Left kidney (tissue), 2 donors: ENCODE data around the gene SFMBT2. TPM values are rescaled to one million over a fixed set of nuclear protein-coding genes. Genes with fewer than 3 reads are reported as not detected.
A peak's percentile ranks its signal among the peaks of the same experiment; 100 is the strongest.

Source experiments
- DNase-seq: peaks from one replicate; pipeline ENCODE4 v3.0.0-alpha.2; 2013
- polyA plus RNA-seq: library from polyadenylated mRNA; unstranded; fragments of 120-200 nt; gene quantifications from one replicate; pipeline ENCODE4 v1.2.1, GENCODE V29; 2013; ENCODE audit not compliant: insufficient read length

SFMBT2 gene
- polyA plus RNA-seq, 1 donor, result 9.3 TPM

DNA sequence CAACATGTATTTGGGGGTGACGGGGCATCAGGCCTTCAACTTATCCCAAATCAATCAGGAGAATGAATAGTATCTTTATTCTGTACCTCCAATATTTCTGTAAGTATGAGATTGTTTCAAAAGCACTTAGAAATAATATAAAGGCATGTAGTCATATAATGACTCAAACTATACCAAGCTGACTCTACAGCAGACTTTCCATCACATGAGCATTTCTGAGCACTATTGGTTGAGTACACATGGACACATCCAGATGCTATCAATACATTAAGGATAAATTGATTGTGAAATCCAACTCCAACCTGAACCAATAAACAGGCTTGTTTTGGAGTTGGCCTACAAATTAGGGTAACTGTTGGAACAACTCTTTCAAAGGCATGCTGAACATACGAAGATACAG is 229.4 kb downstream of the SFMBT2 start:
- no peak for DNase-seq

DNA sequence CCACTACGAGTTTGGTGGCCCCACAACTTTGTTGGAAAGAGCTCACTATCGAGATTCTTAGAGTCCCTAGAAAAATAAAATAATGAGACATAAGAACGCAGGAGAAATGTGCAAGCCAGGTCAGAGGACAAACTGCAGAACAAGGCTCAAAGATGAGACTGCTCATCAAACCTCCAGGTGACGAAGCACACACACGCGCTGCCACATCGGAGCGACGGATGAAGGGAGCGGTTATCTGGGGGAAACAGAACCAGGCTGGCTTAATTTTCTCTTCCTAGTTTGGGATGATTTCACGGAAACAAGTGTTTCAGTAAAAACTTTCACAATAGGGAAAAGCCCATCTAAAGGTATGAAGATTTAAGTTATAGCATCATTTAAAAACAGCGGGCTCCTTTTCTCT is 231.3 kb downstream of the SFMBT2 start:
- DNase-seq, result no peak

DNA sequence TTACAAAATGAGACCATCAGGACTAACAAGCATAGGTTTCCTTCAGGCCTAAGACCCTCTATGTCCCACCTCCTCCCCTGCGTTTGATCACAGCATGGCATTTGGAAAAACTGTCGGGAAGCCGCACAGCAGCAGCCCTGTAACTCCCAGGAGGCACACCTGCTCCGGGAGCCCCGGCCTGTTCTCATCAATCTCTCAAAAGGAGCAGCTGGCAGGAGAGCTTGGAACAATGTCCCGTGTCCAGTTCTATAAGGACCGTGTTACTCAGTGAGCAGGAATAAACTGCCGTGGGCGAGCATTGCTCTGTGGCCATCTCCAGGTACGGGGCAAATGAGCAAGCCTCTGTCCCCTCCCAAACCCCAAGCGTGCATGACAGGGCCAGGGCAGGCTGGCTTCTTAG is 236.9 kb downstream of the SFMBT2 start:
- no peak for DNase-seq

DNA sequence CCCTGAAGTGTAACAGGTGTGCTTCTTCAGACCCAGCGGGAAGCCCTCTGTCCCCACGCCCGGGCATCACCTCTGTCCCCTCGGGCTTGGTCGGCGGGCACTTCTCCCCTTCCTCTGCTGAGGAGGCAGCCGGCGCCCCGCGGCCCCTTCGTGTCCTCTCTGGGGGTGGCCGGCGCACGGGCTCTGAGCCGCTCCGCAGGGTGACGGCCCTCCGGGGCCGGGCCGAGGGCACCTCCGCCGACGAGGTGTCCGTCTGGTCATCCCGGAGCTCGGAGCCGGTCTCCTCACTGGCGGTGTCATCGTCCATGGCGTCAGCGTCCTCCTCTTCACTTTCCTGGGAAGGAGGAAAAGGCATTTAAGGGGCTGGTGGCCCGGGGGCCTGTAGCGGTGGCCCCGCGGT is 239.0 kb downstream of the SFMBT2 start:
- DNase-seq, result no peak

DNA sequence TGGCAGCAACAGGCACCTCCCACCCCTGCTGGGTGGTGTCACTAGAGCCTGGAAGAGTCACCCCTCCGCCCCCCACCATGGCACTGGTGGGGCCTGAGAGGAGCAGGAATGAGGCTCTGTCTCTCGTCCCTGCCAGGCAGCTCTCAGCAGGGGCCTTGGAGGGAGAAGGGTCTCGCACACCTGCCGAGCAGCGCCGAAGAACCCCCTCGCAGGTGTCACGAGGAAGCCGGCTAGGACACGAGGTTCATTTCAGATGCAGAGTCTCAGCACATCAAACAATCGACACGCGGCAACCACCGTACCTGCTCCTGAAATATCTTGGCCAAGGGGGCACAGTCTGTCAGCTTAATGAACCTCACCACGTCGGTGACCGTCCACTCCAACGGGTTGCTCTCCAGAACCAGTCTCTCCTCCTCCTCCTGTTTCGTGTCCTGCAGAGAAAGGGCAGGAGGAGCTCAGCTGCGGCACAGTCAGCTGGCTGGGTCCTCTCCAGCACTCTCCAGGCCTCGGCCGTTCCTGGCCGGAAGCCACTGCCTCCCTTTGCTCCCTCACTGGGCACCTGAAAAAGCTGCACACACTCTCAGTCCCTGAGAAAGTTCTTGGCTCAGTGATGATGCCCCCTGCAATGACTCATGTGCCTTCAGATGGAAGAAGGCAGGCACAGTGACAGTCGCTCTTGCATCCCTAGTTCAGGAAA is 240.1 kb downstream of the SFMBT2 start:
- DNase-seq, result no peak

DNA sequence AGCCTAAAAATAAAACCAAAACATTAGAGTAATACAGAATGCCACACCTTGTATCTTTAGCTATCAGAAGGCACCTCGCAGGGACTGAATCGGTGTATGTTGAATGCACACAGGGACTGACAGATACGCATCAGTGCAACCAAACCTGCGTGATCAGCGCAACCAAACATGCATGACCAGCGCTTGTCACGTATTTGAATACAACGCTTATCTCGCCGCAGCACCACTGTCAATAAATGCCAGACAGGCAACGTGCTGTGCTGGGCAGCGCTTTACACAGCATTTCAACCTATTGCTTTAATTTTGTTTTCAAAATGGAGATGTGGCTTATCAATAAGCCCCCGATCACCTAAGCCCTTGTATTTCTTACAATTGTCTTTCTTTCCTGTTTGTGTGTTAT is 242.4 kb downstream of the SFMBT2 start:
- DNase-seq, result no peak

DNA sequence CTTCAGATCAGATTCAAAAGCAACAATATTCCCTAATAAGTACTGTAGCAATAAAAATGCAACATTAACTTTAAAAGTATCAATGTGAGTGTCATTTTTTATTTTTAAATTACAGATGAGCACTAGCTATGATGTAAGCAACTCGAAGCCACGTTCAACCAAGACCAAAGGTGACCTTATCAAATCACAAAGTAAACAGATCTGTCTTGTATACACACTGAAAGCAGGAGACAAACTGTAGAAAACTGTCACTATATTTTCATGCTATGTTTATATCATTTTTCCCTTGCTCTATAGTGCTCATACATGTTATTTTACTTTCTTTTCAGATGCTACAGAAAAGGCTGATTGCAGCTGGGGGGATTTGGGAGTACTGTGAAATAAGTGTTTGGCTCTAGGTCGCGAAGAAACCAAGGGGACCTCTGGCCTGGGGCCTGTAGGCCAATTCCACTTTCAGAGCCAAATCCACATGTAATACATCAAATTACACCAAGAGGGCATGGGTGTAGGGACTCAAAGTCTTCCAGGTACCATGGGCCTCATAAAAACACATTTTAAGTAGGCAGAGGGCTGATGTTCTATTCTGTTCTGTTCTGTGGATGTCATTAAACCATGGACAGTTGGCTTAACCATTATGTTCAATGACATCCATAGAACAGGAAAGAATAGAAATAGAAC is 245.2 kb downstream of the SFMBT2 start:
- no peak for DNase-seq

DNA sequence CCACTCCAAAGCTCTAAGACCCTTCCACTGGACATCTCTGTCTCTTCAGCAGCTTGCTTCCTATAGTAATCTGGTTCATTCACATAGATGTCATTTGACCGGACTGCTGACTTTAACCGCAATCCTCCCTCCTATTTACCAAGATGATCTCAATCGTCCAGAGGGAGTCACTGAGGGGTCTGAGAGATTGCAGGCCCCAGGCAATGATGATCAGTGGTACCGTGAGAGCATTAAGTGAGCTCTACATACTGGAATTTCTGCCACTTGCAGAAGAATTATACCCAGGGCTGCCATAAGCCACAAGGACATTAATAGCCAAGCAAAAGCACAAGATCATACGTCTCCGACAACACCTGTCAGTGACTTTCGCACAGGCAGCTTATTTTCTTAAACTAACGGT is 245.9 kb downstream of the SFMBT2 start:
- DNase-seq, result no peak

DNA sequence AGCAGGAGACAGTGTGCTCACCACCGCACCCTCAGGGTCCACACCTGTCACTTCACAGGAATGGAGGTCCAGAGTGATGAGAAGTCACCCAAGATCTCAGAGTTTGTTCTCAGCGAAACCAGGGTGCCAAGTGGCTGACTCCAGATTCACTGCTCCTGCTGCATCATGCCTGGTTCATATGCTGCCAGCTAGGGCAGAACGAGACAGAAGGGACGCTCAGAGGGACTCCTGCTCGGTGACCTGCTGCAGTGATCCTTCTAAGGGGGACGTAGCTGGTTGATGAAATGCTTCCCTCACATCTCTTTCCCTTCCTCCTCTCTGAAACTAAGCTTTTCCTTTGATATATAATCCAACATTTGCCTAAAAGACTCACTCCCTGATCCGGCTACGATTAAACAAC is 248.5 kb downstream of the SFMBT2 start:
- no peak for DNase-seq

DNA sequence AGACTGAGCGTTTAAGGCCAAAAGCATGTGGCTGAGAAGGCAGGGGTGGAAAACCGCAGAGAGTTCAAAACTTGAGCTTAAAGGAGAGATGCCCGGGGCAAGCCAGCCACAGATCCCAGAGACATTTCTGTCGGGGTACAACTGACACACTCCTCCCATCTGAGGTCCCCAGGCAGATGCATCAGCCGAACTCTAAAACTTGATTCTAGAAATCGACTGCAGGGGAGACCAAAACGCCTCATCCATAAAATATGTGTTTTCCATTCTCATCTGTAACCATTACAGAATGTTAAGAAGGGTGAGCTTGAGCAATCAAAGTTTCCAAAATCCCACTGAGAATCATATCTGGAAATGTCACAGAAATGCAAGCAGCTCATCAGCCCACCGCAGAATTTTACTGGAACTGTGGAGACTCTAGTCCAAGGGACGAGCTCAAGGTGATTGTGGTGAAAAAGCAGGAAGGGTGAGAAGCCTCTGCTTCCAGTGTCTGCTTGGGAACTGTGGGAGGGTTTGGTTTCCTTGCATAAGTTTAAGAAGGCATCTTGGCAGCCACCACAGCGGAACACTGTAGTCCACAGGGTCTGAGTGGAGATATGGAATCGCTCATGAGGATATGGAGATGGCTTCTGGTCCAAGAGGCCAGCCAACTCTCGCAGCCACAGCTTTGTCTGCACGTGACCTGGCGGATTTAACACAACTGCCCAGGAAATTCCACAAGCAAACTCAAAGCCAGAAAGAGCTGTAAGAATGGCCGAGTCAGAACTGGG is 249.2 kb downstream of the SFMBT2 start:
- DNase-seq, result no peak

DNA sequence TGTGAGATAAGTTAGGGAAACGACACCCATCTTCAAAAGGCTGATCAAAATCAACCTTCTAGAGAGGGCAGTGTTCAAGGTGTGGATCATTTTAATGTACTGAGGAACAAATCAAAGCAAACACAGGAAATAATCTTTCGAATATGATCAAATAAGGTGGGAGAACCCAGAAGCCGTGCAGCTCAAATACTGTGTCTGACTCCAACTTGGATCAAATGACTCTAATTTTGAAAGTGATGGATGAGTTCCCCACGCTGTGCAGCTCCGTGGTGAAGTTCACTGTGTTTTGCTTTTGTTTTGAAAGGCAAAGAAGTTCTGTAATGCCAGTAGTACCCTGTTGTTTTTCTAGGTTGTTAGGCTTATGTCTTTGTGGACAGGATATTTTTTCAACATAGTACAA is 250.9 kb downstream of the SFMBT2 start:
- no peak for DNase-seq

DNA sequence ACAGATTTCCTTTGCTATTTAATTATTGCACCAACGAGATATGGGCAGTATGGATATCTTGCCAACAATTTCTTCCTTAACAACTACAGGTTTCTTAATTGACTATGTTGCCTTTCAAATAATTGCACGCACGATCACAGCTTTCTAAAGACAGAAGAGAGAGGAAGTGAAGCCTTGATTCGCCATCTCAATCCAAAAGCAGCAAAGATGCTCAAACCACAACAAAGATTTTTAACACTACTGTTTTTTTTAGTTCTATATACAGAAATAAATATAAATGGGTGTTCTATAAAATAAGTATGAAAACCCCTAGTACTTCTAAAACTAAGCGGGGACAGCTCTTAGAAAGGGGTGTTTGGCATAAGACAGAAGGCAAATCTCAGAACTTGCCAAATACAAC is 251.3 kb downstream of the SFMBT2 start:
- DNase-seq, result no peak

DNA sequence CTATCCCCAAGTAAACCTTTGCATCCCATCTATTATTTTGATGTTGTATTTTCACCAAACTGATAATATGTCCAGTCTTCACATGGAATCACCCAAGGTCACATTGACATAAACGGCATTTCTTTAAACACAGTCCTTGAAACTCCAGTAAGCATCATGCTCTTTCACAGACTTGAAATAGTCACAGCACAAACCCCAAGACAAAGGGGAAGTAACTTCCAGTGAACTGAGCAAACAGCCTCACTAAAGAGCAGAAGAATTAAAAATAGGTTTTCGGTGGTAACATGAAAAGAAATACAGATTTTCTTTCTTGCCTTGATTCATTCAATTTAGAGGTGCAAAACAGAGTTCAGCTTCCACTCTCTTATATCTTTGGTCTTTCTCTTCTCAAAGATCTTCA is 253.7 kb downstream of the SFMBT2 start:
- no peak for DNase-seq

DNA sequence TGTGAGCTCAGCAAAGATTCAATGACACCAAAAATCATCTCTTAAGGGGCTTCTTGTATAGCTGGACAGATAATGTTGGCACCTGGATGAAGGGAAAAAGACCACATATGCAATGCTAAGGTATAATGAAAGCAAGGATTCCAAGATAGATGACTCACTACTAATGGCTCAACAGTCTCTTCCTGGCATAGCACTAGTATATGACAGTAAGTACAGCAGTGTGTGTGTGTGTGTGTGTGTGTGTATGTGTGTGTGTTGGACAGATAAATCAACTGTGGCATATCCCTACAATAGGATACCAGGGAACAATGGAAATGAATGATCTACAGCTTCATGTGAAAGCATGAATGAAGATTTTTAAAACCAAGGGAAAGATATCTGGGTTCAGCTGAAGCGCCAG is 257.1 kb downstream of the SFMBT2 start:
- DNase-seq, result no peak

DNA sequence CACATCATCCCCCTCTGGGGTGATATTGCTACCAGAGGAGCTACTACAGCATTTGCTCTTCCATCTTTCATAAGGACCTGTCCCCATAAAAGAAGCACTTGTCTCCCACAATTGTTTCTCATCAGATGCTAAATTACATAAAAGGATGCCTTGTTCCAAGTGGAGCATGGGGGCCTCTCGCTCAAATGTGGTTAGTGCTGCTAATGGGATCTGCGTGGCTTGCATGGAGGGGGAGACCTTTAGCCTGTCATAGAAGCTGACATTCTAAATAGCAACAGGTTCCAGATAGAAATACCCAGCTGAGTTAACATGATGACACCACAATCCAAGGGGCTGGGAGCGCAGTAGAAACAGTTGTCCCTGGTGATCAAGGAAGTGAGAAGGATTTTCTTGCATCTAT is 257.9 kb downstream of the SFMBT2 start:
- DNase-seq, result no peak

DNA sequence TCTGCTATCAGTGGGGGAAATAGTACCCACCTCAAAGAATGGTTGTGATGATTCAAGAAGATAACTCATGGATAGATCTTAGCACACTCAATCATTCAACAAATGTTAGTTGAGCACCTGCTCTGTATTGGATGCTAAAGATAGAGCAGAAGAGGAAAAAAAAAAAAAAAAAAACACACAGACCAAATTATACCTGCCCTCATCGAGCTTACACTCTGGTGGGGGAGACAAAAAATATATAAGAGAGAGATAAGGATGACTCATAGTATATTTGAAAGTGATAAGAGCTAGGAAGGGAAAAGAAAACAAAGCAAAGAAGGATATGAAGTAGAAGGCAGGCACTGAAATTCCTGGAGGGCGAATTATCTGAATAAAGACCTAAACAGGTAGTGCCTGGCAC is 258.5 kb downstream of the SFMBT2 start:
- DNase-seq, result no peak

DNA sequence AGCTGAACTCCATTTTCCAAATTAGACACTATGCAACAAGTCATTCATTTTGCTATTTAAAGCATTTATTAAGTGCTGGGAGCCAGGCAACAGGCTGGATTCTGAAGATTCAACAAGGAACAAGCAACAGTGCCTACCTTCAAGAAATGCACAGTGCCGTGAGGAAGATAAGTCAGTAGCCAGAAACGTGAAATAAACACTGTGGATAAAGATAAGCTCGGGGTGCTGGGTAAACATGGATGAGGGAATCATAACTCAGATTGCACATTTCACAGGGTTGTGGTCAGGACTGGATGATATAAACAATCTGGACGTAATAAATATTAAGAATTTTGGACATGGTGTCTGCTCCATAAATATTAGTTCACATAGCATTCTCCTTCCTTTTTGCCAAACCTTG is 259.3 kb downstream of the SFMBT2 start:
- DNase-seq, result no peak

DNA sequence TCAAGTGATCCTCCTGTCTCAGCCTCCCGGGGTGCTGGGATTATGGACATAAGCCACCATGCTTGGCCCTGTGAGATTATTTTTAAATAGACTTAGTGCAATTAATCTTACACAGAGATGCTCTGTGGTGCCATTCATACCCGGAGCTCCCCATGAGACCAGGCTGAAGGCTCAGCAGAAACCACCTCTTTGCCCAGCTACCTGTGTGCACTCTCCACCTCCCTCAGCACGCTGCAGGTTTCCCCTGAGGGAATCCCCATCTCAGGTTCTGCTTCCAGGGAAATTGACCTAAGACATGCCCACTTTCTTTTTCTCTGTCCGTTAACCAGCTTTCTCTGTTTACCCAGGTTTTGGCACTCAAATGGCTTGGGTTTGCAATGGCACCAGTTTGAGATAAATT is 260.5 kb downstream of the SFMBT2 start:
- DNase-seq, result no peak

DNA sequence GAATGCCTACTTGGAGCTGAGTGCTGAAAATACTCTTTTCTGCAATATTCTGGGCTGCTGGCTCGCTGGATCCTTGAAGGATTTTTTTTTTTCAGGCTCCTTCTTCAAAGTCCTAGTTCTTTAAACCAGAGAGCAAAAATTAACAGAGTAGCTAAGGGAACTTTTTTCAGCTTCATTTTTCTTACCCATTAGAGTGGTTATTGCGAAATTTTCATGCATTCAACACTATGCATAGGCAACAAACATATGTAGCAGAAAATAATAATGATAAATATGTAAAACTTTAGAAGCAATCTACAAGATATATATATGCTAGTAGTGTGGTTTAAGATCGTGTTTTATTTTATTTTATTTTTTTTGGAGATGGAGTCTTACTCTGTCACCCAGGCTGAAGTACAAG is 264.6 kb downstream of the SFMBT2 start:
- no peak for DNase-seq

DNA sequence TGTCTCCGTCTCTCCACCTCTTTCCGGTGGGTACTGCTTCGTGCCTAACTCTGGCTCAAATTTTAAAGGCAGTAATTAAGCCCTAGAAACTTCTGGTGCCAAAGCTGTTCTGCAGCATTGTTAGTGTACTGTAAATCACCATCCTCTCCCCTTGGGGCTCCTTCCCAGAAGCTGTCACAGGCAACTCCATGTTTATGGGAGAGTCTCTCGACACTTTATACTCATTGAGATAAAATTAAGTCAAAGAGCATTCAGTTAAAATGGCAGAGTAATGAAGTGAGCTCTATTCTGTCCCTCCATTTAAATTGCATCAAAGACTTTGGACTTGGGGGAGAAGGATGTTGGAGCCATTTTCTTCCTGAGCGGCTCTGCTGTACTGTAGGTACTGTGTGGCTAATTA is 274.8 kb downstream of the SFMBT2 start:
- peak; percentile 7 for DNase-seq

DNA sequence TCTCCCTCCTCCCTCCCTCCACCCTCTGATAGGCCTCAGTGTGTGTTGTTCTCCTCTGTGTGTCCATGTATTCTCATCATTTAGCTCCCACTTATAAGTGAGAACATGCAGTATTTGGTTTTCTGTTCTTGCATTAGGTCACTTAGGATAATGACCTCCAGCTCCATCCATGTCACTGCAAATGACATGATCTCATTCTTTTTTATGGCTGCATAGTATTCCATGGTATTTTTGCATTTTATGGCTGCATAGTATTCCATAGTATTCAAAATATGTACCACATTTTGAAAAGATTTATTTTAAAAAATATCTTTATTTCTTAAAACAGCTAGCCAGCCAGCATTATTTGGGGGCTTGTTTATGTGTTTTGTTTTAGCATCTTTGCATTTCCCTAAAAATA is 275.6 kb downstream of the SFMBT2 start:
- no peak for DNase-seq

DNA sequence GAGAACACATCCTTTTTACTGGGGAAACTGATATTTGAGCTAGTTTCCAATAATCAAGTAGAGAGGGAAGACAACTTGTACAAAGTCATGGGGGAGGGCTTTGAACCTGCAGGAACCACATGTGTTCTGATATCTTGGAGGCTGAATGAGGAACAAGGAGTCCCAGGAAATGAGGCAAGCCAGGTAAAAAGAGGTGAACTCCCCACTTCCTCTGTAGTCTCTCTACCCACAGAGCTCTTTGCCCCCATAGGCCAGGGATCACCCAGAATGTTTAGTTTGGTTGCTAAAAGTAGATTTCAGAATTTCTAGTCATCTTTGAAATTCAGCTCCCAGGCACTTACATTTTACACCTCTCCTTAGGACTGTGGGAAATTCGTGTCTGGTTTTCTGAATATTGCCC is 276.4 kb downstream of the SFMBT2 start:
- no peak for DNase-seq

DNA sequence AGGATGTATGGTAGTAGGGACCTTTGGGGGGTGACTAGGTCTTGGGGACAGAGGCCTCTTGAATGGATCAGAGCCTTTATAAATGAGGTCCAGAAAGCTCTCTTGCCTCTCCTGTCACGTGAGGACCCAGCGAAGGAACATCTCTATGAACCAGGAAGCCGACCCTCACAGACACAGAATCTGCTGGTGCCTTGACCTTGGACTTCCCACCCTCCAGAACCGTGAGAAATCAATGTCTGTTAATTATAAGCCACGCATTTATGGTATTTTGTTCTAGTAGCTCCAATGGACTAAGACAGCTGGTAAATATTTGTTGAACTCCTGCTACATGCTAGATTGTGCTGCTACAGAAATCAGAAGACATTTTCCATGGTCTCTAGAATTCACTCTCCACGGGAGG is 276.9 kb downstream of the SFMBT2 start:
- no peak for DNase-seq

DNA sequence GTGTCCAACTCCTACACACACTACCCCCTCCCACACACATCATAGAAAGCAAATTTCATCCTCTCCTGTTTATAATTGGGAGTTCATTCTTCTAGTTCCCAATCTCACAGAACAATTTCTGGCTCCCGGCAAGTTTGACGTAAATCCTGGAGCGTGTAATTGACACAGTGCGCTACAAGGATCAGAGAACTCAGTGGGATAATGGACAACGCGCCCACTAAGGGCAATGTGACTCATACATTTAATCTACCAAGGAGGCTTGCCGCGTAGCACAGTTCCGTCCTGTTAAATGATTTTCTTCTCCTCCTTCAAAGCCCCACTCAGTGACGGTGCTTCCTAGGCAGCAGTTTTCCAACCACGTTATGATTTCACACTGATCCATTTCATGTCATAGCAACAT is 277.6 kb downstream of the SFMBT2 start:
- no peak for DNase-seq
